HG02852 (cell line): Measurements from ENCODE around the gene IGSF9.

Experiments
- ATAC-seq: cut with Tn5 transposase; IDR thresholded peaks from one replicate; pipeline ENCODE4 v1.9.1; 2021; ENCODE audit warnings: mild to moderate bottlenecking, moderate library complexity; ENCODE audit not compliant: unreplicated experiment

The IGSF9 gene

DNA sequence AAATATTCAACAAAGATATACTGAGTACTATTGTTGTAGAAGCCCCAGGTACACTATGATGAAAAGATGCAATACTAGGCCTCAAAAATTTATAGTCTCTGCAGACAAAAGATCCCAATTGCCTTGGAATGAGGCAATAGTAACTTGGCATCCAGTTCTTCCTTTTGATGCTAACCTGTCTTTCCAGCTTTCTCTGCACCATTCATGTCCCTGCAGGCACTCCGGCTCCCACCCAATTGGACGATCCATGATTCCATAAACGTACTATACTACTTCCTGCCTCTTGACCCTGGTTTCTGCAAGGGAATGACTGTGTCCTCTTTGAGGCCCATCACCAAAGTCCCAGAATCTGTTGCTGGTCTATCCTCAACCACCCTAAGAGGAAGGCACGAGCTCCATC, 12.1 kb downstream of the IGSF9 start:
- ATAC-seq: no peak

DNA sequence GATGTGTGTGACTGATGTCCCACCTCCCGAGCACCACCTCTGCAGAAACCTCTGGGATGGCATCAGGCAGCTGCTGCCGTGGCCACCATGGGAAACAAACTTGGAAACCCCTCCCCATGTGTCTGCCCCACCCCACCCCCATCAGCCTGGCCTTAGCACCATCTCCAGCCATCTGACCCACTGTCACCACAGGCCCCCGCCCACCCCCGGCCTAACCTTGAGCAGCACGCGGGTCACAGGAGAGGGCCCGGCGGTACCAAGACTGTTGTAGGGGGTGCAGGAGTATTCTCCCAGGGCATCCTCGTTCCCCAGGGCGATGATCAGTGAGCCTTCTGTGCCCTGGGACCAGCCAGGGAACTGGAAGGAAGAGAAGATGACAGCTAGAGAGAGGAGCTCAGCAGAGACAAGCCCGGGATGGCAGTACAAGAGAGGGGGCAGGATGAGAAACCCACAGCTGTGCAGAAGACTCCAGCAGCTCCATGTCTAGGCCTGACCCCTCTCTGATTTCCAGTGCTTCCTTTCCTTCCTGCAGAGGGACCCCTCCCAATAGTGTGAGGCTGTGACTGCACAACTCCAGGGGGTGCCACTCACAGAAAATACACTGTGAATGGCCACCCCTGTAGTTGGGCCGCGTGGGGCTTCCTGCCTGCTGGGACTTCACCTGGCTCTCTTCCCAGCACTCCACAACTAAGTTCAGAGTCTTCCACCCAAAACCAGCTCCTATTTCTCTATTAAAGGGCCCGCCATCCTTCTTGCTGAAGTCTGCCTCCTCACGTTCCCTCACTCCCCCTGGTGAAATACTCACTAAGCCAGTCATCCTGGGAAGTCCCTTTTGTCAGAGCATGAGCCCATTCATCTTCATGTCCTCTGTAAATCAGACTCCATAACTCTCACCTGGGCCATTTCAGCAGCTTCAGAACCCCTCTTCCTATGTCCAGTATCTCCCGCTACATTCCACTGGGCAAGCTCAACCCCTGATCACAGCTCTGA, 12.8 kb downstream of the IGSF9 start:
- ATAC-seq: no peak

DNA sequence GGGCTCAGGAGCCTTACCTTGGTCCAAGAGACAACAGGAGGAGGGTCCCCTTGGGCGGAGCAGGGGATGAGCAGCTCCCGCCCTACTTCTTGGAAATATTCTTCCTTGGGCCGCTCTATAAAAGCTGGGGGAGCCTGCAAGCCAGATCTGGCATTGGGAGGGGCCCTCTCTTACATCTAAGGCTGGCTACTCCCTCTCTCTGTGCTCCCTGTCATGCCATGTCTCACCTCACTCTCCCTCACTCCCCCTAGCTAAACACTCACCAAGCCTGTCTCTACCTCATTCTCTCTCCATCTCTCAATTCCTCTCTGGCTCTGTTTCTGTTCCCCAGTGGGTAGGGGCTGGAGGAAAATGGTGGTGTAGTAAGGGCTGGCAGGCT, 13.6 kb downstream of the IGSF9 start:
- no peak for ATAC-seq

DNA sequence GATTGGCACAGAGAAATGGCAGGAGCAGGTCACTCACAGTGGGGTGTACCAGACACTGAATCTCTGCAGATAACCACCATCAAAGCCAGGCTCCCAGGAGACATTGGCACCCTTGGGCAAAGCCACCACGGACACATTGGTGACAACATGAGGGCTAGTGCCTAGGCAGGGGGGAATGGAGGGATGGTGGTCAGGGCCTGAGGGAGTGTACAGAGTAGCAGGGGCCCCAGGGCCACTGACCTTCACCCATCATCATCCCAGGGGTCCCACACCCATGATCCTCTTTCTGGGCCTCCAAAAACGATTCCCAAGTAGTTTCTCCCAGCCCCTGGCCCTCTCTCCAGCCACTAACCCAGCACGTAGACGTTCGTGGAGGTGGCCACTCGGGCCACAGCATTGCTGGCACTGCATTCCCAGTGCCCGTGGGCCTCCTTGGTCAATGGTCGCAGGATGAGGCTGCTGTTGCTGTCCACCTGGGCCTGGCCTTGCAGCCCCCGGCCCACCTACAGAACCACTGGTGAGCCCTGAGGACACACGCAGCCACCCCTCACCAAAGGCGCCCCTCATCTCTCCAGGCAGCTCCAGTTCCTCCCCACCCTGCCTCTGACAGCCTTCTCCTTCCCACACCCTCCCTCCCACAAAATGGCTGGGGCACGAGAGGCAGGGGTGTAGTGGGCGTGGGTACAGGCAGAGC, 14.2 kb downstream of the IGSF9 start:
- no peak for ATAC-seq

DNA sequence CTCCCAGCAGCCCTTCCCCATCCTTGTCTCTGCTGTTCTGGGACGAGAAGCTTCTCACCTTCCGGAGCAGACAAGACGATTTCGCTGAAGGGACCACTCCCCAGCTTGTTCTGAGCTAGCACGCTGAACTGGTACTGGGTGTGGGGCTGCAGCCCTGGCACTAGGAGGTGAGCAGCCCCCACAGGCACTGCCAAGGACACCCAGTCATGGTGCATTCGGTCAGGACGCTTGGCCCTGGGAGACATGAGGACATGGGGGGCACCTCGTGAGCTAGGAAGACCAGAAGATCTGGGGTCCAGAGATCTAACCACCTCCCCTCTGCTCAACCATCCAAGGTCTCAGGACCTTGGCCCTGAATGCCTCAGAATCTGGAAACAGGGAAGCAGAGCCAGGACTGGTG, 14.8 kb downstream of the IGSF9 start:
- no peak for ATAC-seq

DNA sequence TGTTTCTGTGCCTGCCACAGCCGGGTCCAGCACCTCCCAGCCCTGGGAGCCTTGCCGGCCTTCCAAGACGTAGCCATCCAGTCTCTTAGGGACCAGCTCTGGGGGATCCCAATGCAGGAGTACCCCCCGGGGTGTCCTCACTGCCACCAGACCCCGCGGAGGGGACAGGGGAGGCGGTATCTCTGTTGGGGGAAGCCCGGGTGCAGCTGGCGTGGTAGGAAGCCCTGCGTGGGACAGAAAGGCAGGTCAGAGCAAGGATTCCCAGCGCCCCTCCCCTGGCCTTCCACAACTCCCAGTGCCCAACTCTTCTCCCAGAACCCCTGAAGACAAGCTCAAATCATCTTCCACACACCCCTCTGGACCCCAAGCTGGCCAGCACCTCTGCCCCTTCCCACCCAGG, 15.2 kb downstream of the IGSF9 start:
- ATAC-seq: no peak

DNA sequence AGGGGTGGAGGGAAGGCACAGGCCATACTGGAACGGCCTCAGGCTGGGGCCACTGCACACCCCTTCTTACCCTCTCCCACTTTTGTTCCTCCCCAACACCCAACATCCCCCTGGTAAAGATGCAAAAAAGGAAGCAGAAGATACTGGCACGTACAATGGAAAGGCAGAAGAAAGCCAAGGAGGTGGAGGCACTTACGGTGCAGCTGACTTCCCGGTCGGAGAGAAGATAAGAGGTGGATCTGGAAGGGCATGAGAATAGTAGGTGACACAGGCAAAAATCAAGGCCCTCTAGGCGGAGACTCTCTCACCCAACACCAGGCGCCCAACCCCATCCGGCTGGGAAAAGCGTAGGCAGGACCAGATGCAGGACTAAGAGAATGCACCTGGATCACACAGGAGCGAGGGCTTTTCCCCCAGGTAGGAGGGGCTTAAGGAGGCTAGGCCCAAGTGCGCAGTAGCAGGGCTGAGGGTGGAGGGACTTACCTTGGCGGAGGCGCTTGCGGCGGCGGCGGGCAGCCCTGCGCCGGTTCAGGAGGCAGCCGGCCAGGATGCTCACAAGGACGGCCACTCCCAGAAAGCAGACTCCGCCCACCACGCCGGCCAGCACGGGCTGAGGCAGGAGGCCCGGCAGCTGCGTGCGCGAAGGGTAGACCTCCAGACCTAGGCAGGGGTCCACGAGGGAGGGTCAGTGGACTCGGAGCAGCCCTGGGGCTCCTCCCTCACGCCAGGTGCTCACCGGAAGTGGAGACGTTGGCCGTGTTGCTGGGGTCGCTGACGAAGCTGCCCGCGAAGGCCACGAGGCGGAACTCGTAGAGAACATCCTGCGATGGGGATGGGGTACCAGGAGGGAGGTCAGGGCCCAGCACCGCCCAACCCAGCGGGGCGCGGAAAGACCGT, 16.0 kb downstream of the IGSF9 start:
- no peak for ATAC-seq

DNA sequence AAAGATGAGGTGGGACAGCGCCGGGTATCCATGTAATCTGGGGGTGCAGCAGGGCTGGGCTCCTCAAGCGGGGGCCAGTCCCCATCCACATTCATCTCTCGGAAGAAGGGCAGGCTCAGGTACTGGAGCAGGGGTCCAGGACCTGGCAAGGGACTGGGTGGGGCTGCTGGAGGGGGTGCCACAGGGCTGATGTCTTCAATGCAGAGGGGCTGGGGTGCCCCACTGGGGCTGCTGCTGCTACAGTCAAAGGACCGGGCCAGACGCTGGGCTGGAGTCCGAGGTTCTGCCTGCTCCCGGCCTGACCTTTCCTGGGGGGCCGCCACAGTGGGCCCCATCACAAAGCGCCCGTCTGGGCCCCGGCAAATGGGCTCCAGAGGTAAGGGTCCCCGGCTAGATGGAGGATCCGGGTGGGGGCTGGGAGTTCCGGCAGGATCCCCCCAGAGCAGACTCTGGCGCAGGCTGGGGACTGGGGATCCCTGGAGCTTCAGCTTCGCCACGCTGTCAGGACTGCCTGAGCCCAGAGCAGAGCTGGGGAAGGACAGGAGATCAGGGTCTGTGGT, 16.8 kb downstream of the IGSF9 start:
- no peak for ATAC-seq

DNA sequence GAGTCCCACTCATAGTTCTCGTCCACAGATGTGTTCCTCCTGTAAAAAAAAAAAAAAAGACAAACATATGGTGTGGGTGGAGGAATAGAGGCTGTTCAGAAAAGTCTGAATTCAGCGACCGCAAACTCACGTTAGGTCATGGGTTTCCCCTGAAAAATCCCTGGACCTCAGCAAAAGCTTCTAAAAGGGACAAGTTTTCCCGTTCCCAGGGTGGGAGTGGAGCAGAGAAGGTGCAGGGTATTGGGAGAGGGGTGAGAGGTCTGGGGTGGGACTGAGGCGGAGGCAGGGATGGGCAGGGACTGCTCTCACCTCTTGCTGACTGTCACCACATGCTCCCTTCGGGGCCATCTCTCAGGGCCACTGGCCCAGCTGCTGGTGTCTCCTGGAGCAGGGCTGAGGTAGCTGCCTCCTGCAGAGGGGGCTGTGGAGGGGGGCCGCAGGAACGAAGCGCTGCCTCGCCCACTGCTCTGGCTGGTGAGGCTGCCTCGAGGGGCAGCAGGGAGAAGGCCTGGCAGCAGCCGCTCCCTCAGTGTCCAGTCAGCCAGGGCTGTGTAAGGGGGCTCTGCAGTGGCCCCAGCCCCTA, 17.5 kb downstream of the IGSF9 start:
- ATAC-seq: no peak

DNA sequence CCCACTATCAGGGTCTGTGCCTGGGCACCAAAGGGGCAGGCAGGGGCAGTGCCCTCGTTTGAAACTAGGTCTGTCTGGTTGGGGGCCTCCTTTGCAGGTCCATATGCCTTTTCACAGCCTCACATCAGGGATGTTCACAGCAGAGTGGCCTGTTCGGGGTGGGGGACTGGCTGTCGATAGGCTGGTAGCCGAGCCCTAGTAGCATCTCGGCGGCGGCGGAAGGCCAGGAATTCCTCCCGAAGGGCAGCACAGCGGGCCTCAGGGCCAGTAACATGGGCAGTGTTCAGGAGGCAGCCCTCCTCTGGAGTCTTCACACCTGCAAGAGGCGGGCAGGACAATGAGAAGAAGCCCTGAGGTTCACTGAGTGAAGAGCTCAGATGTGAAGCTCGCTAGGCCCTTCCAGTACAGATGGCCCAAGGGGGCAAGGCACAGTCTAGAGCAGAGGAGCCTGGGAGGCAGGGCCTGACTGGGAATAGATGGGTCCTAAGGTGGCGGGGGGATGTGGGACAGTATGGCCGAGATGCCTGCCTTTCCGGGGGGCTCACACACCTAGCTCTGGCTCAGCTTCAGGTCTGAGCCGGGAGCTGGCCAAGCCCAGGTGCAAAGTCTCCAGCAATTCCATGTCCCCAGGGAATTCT, 18.1 kb downstream of the IGSF9 start:
- no peak for ATAC-seq

DNA sequence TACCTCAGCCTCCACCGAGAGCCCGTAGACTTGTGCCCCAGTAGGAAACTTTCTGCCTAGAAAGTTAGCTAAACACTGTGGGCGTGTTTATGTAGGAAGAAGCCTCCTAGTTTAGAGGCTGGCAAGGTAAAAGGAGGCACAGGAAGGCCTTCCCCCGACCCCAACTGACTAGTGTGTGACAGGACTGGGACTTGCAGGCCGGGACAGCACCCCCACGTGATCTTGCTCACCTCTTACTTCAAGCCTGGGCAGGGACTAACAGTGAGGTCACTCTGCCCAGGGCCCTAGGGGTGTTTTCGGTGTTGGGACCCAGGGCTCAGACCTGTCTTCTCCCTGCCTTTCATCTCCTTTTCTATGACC, 19.7 kb downstream of the IGSF9 start:
- peak; percentile 1 for ATAC-seq

DNA sequence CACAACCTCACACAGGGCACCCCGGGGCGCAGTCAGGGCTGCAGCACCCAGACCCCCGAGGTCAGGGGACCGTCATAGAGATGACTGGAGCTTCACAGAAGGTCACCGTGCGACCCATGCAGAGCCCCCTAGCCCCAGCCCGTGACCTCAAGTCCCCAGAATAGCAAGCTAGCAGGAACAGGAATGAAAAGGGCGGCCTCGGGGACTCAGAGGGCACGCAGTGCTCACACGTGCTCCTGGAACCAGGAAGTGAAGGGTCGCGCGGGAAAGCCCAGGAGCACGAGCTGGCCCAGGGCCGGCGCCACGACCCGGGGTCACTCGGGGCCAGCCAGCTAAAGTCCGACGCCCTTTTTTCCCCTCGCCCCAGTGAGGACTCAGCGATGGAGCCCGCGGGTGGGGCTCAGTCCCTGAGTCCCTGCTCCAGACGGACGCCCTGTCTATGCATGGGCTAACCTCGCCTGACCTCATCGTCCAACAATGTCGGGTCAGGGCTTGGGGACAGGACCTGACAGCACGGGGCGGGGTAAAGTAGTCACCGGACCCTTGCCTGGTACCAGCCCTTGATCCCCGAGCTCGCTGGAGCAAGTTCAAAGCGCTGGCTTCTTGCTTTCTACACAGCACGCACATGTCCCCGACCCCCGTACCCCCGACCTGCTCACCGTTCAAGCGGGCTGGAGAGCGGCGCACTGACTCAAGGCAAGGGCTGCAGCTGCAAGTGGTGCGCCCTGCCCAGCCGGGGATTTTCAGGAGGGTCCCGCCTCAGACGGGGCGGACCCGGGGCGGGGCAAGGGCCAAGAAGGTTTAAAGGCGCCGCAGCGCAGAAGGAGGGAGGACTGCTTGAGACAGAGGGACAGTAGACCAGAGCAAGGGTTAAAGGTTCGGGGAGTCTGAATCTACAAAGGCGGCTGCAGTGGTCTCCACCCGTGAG, 20.4 kb downstream of the IGSF9 start, which contains the start of gene TAGLN2:
TAGLN2 (minus strand) TSS at position 717 of the 928 bp plus-strand sequence. CDS start 4,998 bp downstream, outside the sequence.
- peak; percentile 60 for ATAC-seq

DNA sequence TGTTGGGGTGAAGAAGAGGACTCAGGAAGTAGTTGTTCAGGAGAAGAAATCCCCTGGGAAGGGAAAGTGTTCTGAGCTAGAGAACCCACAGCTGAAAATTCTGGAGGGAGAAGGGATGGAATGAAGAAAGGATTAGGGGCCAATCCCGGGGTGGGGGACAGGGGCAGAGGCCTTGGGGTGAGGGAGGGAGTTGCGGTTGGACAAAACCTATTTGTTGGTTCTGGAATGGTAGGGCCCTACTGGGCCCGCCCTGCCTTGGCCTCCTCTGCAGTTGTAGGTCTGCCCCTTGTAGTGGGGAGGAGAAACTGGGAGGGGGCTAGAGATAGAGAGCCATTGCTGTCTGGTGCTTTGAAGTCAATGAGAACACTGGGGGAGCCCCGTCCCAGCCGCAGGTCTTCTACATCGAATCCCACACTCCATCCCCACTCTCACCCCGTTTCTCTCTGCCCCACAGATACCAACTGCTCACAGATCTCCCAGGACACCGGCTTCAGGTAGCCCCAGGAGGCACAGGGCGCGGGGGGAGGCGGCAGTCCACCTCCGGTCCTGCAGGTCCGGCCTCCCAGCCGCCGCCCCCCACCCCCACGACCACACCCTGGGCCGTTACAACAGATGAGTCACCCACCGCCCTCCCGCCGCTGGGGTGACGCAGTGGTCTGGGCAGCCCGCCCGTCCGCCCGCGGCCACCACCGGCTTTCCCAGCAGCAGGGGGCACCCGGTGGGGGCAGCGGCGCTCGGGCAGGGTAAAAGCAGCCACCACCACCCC, 21.2 kb downstream of the IGSF9 start:
- no peak for ATAC-seq

DNA sequence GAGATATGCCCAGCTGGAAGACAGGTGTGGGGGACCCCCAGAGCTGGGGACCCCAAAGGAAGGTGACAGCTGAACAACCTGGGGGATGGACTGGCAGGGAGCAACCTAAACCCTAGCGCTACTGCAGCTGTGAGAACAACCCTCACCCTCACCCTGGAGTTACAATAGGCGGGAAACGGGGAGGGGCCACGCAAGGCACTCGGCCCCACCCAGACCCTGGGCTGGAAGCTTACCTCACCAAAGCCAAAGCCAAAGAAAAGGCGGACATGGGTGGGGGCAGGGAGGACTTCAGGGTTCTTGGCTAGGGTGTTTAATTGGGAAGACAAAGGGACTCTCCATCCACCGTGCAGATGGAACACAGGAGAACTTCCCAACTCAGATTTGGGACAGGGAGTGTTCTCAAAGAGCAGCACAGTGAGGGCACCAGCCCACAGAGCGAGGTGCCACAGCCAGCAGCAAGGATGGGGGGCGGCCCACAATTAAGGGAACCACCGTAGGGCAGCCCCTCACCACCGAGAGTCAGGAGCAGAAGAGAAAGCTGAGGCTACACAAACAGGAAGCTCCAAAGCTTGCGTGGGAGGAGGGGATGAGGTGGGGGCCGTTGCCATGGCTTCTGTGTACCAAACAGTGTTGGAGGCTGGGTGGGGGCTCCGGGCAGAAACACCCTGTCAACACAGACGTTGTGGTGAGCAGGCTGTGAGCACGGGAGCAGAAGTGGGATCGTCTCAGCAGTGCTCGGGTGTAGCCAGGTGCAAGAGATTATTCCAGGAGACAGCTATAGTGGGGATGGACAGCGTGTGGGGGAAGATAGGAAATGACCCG, 22.0 kb downstream of the IGSF9 start:
- peak; percentile 27 for ATAC-seq

DNA sequence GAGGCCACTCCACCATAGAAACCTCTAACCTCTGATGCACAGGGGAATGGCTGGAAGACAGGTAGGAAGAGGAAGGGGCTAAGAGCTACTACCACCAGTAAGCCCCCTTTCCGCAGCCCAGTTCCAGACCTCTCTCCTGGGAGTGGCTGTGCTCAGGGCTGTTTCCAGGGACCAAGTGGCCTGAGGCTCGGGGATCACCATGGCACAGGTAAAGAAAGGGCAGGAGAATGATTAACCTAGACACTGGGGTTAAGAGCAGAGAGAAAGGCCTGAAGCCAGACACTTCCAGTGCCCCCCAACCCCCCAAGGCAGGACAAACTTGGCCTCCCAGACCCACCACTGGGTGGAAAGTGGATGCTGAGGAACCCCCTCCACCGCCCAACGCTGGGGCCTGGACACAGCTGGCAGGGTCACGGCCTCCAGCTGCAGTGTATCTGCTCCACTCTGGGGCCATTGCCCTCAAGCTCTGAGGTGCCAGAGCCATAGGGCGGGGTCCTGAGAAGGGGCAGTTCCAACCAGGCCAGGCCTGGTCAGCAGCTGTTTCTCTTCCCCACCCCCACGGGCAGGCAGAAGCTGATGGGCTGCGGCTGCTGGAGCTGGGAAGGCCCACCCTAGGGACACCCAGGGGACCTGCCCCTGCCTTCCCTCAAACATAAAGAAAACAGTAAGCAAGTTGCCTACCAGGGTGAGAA, 22.8 kb downstream of the IGSF9 start:
- ATAC-seq: no peak

DNA sequence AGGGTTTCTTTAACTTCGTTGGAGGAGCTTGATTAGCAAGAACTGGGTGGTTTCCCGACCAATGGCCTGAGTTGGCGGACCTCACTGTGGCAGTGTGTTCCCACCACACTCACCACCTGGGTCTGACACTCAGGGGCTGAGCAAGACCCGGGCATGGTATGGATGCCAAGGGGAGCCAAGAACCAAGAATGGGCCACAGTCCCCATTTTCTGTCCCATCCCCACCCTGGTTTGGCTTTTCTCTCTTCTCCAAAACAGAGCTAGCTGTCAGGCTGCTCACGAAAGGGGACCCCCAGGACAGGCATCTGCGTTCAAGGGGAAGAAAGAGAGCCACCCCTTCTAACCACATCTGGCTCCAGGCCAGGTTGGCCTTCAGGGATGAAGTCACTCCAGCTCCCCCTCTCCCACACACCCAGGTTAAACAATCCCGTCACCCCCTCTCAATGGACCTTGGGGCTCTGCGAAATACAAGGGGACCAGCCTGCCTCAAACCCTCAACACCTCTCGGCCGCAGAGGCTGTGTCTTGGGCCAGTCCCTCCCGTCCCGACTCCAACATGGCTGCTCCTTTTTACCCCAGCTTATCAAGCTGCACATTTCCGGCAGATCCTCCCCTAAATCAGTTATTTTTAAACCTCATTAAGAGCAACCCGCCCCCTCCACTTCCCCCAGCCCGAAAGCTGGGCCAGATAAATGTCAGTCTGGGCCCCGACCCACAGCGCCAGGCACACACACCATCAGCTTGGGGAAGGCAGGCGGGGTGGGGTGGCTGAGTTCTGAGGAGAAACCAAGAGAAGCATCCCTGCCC, 23.5 kb downstream of the IGSF9 start:
- no peak for ATAC-seq
